ENCODE data around the gene MAZ.
"Not testable (repeated sequence)": the region's sequence is repeated elsewhere in the genome, so short reads cannot be mapped to it uniquely, and the experiment has no call there.

MAZ gene

GRCh38 chr16:29806099-29806579 lies at the start of gene MAZ:
Gene MAZ, plus strand, starts transcription at chr16:29806529. Its CDS starts 173 bp downstream, at chr16:29806702.
- peak; percentile 93 for DNase-seq (ENCODE audit: low spot score)

GRCh38 chr16:29756654-29757053 lies 49.7 kb upstream of the MAZ start:
- no peak for DNase-seq (ENCODE audit: low spot score)

- DNase-seq (ENCODE audit: low spot score), result not testable (repeated sequence)
These were observed 49.2 kb upstream of the MAZ start for GRCh38 chr16:29757086-29757485.

GRCh38 chr16:29757950-29758466 lies 48.3 kb upstream of the MAZ start:
- DNase-seq (ENCODE audit: low spot score), result peak; percentile 57

GRCh38 chr16:29760567-29761279 lies 45.6 kb upstream of the MAZ start:
- no peak for DNase-seq (ENCODE audit: low spot score)

GRCh38 chr16:29761280-29761651 lies 45.1 kb upstream of the MAZ start:
- not testable (repeated sequence) for DNase-seq (ENCODE audit: low spot score)

GRCh38 chr16:29761882-29762281 lies 44.4 kb upstream of the MAZ start:
- no peak for DNase-seq (ENCODE audit: low spot score)

- DNase-seq (ENCODE audit: low spot score), result no peak
These were observed 43.0 kb upstream of the MAZ start for GRCh38 chr16:29763326-29763725.

- no peak for DNase-seq (ENCODE audit: low spot score)
These were observed 40.9 kb upstream of the MAZ start for GRCh38 chr16:29765167-29766032.

- no peak for DNase-seq (ENCODE audit: low spot score)
These were observed 39.8 kb upstream of the MAZ start for GRCh38 chr16:29766571-29766970.

- DNase-seq (ENCODE audit: low spot score), result no peak
These were observed 39.3 kb upstream of the MAZ start for GRCh38 chr16:29767062-29767461.

- DNase-seq (ENCODE audit: low spot score), result no peak
These were observed 36.8 kb upstream of the MAZ start for GRCh38 chr16:29769507-29769906.

GRCh38 chr16:29770250-29770929 lies 35.9 kb upstream of the MAZ start:
- no peak for DNase-seq (ENCODE audit: low spot score)

GRCh38 chr16:29772330-29772729 lies 34.0 kb upstream of the MAZ start:
- not testable (repeated sequence) for DNase-seq (ENCODE audit: low spot score)

- no peak for DNase-seq (ENCODE audit: low spot score)
These were observed 31.6 kb upstream of the MAZ start for GRCh38 chr16:29774730-29775129.

GRCh38 chr16:29775742-29776408 lies 30.5 kb upstream of the MAZ start:
- DNase-seq (ENCODE audit: low spot score), result peak; percentile 50

GRCh38 chr16:29777576-29778350 lies 28.6 kb upstream of the MAZ start, which contains the start of gene ZG16:
Gene ZG16, plus strand, starts transcription at chr16:29778256. Its CDS starts 1,011 bp downstream, at chr16:29779267.
- DNase-seq (ENCODE audit: low spot score), result no peak

- DNase-seq (ENCODE audit: low spot score), result no peak
These were observed 26.9 kb upstream of the MAZ start for GRCh38 chr16:29779474-29779873.

GRCh38 chr16:29783094-29783953 lies 23.0 kb upstream of the MAZ start:
- not testable (repeated sequence) for DNase-seq (ENCODE audit: low spot score)

GRCh38 chr16:29784157-29784556 lies 22.2 kb upstream of the MAZ start:
- DNase-seq (ENCODE audit: low spot score), result no peak
